Lung (tissue), 12 donors: ENCODE measurements around the gene ADAMTS6. TPM values are rescaled to one million over a fixed set of nuclear protein-coding genes. Genes with fewer than 3 reads are reported as not detected.
"Not testable (repeated sequence)": the region's sequence is repeated elsewhere in the genome, so short reads cannot be mapped to it uniquely, and the experiment has no call there.

Experiments used
- ATAC-seq: fragments of 200-7000 bp; cut with Tn5 transposase; one replicate; pipeline ENCODE4 v1.9.1; 2020; ENCODE audit warnings: moderate number of reproducible peaks; ENCODE audit not compliant: insufficient read depth, low FRiP score
- DNase-seq, 3 donors: peaks; one replicate each; pipeline ENCODE4 v3.0.0-alpha.2; 2013 to 2017
- H3K27ac ChIP-seq, 2 donors: one replicate each; pipeline ENCODE4 v1.5.1; 2013; ENCODE audit warnings: mild to moderate bottlenecking in 2 of 2, moderate library complexity in 2 of 2, control low read depth in 1 of 2, inconsistent platforms in 1 of 2, low read depth in 1 of 2, low read length in 1 of 2
- H3K27me3 ChIP-seq, 3 donors: one replicate each; pipeline ENCODE4 v1.5.1; 2013; ENCODE audit warnings: low read length in 2 of 3; ENCODE audit not compliant: control insufficient read depth in 3 of 3, insufficient read depth in 3 of 3
- H3K36me3 ChIP-seq, 4 donors: one replicate each; pipeline ENCODE4 v1.5.1; 2013; ENCODE audit warnings: low read length in 4 of 4, mild to moderate bottlenecking in 1 of 4, moderate library complexity in 1 of 4; ENCODE audit not compliant: control insufficient read depth in 4 of 4, insufficient read depth in 4 of 4
- H3K4me1 ChIP-seq, 5 donors: one replicate each; pipeline ENCODE4 v1.5.1; 2013; ENCODE audit warnings: low read length in 5 of 5, mild to moderate bottlenecking in 2 of 5, moderate library complexity in 1 of 5; ENCODE audit not compliant: control insufficient read depth in 5 of 5, insufficient read depth in 5 of 5
- H3K4me3 ChIP-seq: one replicate; pipeline ENCODE4 v1.5.1; 2013; ENCODE audit warnings: mild to moderate bottlenecking, control low read depth, moderate library complexity
- H3K9ac ChIP-seq, 2 donors: one replicate each; pipeline ENCODE4 v1.5.1; 2013; ENCODE audit warnings: low read length in 2 of 2, control low read depth in 1 of 2; ENCODE audit not compliant: insufficient read depth in 1 of 2
- H3K9me3 ChIP-seq, 4 donors: one replicate each; pipeline ENCODE4 v1.5.1; 2013; ENCODE audit warnings: low read length in 3 of 4, mild to moderate bottlenecking in 1 of 4, moderate library complexity in 1 of 4; ENCODE audit not compliant: control insufficient read depth in 4 of 4, insufficient read depth in 3 of 4
- WGBS, 2 donors: extraction: QIAGEN DNeasy Blood & Tissue Kit; methylation state at CpG; one replicate each; pipeline ENCODE4 v1.1.7; 2013; 5-methylcytosine and 5-hydroxymethylcytosine counted together
- polyA plus RNA-seq, 2 donors: library from polyadenylated mRNA; stranded (reverse); fragments of 200-250 nt; gene quantifications; one replicate each; pipeline ENCODE4 v1.2.1, GENCODE V29; 2013
- total RNA-seq, 2 donors: library from RNA; depleted of rRNA in 1 of 2; stranded (reverse); fragments of >200 nt in 1 of 2; gene quantifications; one replicate each; pipeline ENCODE4 v1.2.1, GENCODE V29; 2014 to 2021
- TF ChIP-seq, protein P1 (sequence below): IDR thresholded peaks from 2 replicates; pipeline ENCODE4 v1.5.1; 2012; ENCODE audit warnings: mild to moderate bottlenecking; ENCODE audit errors: control extremely low read depth, extremely low read depth
- donor health status: control.
- donor health status: control.
- donor health status: Bipolar disorder and iron deficiency.
- donor health status: healthy.
- donor health status: DM: yes; HTN: yes; CAD: no.

ADAMTS6 gene
- total and polyA plus RNA-seq, 4 donors = 0.19 to 16.8 (median 3.3) TPM

DNA sequence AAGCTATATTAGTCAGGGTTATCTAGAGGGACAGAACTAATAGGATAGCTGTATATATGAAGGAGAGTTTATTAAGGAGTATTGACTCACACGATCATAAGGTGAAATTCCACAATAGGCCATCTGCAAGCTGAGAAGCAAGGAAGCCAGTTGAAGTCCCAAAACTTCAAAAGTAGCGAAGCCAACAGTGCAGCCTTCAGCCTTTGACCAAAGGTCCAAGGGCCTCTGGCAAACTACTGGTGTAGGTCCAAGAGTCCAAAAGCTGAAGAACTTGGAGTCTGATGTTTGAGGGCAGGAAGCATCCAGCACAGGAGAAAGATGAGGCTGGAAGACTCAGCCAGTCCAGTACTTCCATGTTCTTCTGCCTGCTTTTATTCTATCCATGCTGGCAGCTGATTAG is 5.1 kb upstream of the ADAMTS6 start:
- not testable (repeated sequence) for DNase-seq, H3K9ac ChIP-seq, ATAC-seq, H3K36me3 ChIP-seq, H3K9me3 ChIP-seq, H3K27me3 ChIP-seq, H3K27ac ChIP-seq, H3K4me3 ChIP-seq, H3K4me1 ChIP-seq
- WGBS, 2 donors = 97 to 100% methylated on average over 2 of the region's 2 CpGs

DNA sequence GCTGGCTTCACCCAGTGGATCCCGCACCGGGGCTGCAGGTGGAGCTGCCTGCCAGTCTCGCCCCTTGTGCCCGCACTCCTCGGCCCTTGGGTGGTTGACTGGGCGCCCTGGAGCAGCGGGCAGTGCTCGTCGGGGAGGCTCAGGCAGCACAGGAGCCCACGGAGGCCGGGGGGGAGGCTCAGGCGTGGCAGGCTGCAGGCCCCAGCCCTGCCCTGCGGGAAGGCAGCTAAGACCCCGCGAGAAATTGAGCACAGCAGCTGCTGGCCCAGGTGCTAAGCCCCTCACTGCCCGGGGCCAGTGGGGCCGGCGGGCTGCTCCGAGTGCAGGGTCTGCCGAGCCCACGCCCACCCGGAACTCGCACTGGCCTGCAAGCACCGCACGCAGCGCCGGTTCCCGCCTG is 3.7 kb upstream of the ADAMTS6 start:
- TF ChIP-seq, protein P1, sequence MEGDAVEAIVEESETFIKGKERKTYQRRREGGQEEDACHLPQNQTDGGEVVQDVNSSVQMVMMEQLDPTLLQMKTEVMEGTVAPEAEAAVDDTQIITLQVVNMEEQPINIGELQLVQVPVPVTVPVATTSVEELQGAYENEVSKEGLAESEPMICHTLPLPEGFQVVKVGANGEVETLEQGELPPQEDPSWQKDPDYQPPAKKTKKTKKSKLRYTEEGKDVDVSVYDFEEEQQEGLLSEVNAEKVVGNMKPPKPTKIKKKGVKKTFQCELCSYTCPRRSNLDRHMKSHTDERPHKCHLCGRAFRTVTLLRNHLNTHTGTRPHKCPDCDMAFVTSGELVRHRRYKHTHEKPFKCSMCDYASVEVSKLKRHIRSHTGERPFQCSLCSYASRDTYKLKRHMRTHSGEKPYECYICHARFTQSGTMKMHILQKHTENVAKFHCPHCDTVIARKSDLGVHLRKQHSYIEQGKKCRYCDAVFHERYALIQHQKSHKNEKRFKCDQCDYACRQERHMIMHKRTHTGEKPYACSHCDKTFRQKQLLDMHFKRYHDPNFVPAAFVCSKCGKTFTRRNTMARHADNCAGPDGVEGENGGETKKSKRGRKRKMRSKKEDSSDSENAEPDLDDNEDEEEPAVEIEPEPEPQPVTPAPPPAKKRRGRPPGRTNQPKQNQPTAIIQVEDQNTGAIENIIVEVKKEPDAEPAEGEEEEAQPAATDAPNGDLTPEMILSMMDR = no peak
- Histone ChIP-seq H3K36me3 (no peaks in the 10 kb centered on the region), H3K9ac (no peak overlapping the region), H3K9me3 (no peaks in the 10 kb centered on the region), H3K4me1 (peaks cover 0 to 21% (median 4%) of the 10 kb centered on the region in 5 donors), H3K4me3 (no peak overlapping the region), H3K27ac (no peak overlapping the region), H3K27me3 (no peaks in the 10 kb centered on the region)
- ATAC-seq (no peak), DNase-seq (no peak)
- WGBS, 2 donors = 98% methylated on average over 27 to 28 of the region's 28 CpGs

DNA sequence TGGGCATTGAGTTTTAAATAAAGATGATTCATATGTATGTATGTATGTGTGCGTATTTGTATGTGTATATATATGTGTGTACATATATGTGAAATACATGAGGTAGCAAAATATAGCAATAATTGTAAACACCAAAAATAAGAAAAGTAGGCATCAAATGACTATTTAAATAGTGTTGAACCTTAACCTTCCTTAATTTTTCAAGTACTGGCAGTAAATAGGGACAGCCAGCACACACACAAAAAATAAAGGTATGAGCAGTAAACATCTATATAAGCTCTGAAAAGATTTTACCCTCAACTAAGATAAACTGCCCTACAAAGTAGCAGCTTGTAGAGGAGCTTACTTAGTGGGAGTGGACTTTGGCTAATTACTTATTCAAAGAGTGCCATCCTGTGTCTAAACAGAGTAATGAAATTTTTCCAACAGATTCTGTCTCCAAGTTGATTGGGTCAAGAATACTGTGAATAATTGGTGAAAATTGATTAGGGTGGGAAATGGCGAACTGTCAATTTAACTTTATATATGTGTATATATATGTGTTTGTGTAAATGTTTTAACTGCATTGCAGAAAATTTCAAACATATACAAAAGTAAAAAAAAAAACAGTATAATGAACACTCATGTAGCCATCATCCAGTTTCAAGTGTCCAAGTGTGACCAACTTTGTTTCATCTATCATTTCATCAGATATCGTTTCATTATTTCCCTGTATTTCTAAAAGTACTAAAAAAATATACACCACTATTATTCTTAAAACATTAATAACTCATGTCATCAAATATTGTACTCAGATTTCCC is 2.0 kb upstream of the ADAMTS6 start:
- no peaks in the 10 kb centered on the region for H3K27me3 ChIP-seq
- peak overlapping the region in 1 of 2 donors; percentile 88 for H3K9ac ChIP-seq
- DNase-seq (peak in 2 of 3 donors; percentile 82 to 86), ATAC-seq (peak; percentile 81)
- H3K4me3 ChIP-seq = no peak overlapping the region
- peaks cover 0 to 31% (median 5%) of the 10 kb centered on the region in 5 donors for H3K4me1 ChIP-seq
- no peaks in the 10 kb centered on the region for H3K36me3 ChIP-seq
- 32 to 40% methylated on average over 3 of the region's 3 CpGs for WGBS, 2 donors
- peak overlapping the region in 1 of 2 donors; percentile 96 for H3K27ac ChIP-seq
- TF ChIP-seq, protein P1 = peak; percentile 51
- no peaks in the 10 kb centered on the region for H3K9me3 ChIP-seq

DNA sequence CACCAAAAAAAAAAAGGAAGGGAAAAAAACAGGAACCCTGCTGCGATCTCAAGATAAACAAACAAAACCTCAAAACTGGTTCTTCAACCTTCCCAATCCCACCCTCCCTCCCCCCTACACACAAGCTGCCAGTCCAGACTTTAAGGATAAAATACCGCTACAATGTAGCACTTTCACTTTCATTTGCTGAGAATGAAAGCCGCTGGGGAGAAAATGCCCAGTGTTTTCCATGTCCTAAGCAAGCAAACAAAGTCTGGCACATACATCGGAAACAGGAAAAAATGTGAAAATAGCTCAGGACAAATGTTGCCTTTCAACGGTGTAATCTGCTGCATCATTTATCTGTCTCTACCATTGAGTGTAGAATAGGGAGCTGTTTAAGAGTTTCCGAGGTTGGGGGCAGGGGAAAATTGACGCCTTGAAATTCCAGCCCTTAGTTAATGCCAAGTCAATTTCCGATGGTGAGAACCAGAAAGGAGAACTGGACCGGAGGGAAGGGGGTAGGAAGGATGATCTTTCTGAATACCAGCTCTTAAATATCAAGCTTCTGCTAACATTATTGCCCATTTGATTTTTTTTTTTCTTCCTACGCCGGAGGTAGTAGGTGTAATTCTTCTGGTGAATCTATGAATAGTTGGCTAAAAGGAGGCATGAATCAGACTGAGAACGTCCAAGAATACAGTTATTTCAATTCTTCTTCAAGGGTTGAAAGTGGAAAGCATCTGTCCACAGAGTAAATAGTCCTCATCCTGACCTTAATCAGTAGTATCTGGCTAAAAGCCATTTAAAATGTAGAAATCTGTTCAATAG is 1.2 kb upstream of the ADAMTS6 start:
- Histone ChIP-seq H3K9ac (peak overlapping the region; percentile 52 to 88), H3K4me3 (peak overlapping the region; percentile 58), H3K27me3 (no peaks in the 10 kb centered on the region), H3K9me3 (no peaks in the 10 kb centered on the region), H3K4me1 (peaks cover 0 to 31% (median 5%) of the 10 kb centered on the region in 5 donors), H3K27ac (peak overlapping the region; percentile 5 to 96), H3K36me3 (no peaks in the 10 kb centered on the region)
- ATAC-seq (peak; percentile 32), DNase-seq (peak; percentile 63 to 88 (median 87))
- TF ChIP-seq, protein P1 = no peak
- WGBS, 2 donors = 0% methylated on average over 12 of the region's 12 CpGs
